ENCODE data around the gene MAP2. TPM values are rescaled to one million over a fixed set of nuclear protein-coding genes. Genes with fewer than 3 reads are reported as not detected.
"Not testable (repeated sequence)": the region's sequence is repeated elsewhere in the genome, so short reads cannot be mapped to it uniquely, and the experiment has no call there.

Gene MAP2
- total RNA-seq, 1 experiment from 2014 or later = 0.05 TPM

DNA sequence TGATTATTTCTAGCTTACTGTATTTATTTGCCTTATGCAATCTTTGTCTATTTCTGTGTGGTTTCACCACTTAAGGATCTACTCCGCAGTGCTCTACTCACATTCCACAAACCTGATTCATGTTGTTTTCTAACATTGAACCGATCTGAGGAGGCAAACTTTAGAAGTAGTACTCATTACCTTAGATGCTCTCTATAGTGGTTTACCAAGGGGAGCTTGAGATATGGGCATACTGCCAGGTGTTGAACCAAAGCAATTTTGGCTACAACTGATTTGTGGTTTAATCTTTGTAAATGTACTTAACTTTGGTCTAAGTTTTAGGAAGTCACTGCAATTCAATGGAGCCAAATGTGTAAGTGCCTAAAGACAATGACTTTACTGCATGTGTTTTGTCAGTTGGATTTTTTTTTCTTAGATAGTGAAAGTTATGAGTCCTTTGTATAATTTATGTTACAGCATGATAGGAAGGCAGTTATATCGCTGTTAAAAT lies 50.1 kb downstream of the MAP2 start:
- H3K9me3 ChIP-seq = no peaks in the 10 kb centered on the region
- H3K4me1 ChIP-seq = no peaks in the 10 kb centered on the region; the same call in 1 of the 2 replicates
- no peaks in the 10 kb centered on the region for H3K27me3 ChIP-seq (replicated peaks; ENCODE audit: control insufficient read depth, insufficient read depth, low read length)
- ChIA-PET POLR2A (no interaction called here), CTCF (no interaction called here)
- H3K27ac Mint-ChIP-seq (ENCODE audit: unreplicated experiment) = no peak overlapping the region
- no peak for DNase-seq
- H3K9me3 Mint-ChIP-seq (ENCODE audit: unreplicated experiment) = no peaks in the 10 kb centered on the region
- no peak overlapping the region for H3K4me3 Mint-ChIP-seq (ENCODE audit: unreplicated experiment)
- H3K4me3 ChIP-seq (ENCODE audit: low read depth, low read length) = no peak overlapping the region
- no peaks in the 10 kb centered on the region for H3K36me3 Mint-ChIP-seq (ENCODE audit: insufficient read depth, unreplicated experiment)
- BruUV-seq (replicated peaks) = no TSS peak
- no peaks in the 10 kb centered on the region for H3K36me3 ChIP-seq (ENCODE audit: control insufficient read depth, insufficient read depth, low read length)
- H3K27me3 Mint-ChIP-seq (ENCODE audit: insufficient read depth, unreplicated experiment) = no peaks in the 10 kb centered on the region
- TF ChIP-seq, protein P1, sequence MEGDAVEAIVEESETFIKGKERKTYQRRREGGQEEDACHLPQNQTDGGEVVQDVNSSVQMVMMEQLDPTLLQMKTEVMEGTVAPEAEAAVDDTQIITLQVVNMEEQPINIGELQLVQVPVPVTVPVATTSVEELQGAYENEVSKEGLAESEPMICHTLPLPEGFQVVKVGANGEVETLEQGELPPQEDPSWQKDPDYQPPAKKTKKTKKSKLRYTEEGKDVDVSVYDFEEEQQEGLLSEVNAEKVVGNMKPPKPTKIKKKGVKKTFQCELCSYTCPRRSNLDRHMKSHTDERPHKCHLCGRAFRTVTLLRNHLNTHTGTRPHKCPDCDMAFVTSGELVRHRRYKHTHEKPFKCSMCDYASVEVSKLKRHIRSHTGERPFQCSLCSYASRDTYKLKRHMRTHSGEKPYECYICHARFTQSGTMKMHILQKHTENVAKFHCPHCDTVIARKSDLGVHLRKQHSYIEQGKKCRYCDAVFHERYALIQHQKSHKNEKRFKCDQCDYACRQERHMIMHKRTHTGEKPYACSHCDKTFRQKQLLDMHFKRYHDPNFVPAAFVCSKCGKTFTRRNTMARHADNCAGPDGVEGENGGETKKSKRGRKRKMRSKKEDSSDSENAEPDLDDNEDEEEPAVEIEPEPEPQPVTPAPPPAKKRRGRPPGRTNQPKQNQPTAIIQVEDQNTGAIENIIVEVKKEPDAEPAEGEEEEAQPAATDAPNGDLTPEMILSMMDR (IDR thresholded peaks at IDR 0.05; ENCODE audit: insufficient read depth in 1 of 2, low read depth in 1 of 2, low read length in 1 of 2, severe bottlenecking in 1 of 2, unreplicated experiment in 1 of 2) = no peak
- intact Hi-C loops (cut with micrococcal nuclease; ENCODE audit: unreplicated experiment) = no loop called here
- peaks cover 4% of the 10 kb centered on the region for H3K4me1 Mint-ChIP-seq (ENCODE audit: low read depth, unreplicated experiment)

DNA sequence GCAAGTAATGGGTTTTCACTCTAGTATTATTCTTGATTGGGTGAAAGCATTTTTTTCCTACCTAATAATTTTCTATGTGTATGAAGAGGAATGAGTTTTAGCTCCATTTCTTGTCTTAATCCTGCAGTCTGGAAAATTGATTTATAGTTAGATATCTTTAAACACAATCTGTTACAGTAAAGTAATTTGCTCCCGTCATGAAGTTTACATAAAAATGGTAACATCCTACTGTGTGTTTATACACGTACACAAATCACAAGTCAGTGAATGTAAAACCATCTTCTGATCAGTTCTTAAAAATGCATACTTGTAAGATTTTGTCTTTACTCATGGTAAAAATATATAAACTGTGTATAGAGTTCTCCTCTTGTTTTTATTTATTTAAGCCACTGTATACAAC lies 51.1 kb downstream of the MAP2 start:
- CTCF ChIA-PET = no interaction called here
- TF ChIP-seq, protein P1 (IDR thresholded peaks at IDR 0.05; ENCODE audit: insufficient read depth in 1 of 2, low read depth in 1 of 2, low read length in 1 of 2, severe bottlenecking in 1 of 2, unreplicated experiment in 1 of 2) = no peak
- H3K4me3 Mint-ChIP-seq (ENCODE audit: unreplicated experiment) = no peak overlapping the region

DNA sequence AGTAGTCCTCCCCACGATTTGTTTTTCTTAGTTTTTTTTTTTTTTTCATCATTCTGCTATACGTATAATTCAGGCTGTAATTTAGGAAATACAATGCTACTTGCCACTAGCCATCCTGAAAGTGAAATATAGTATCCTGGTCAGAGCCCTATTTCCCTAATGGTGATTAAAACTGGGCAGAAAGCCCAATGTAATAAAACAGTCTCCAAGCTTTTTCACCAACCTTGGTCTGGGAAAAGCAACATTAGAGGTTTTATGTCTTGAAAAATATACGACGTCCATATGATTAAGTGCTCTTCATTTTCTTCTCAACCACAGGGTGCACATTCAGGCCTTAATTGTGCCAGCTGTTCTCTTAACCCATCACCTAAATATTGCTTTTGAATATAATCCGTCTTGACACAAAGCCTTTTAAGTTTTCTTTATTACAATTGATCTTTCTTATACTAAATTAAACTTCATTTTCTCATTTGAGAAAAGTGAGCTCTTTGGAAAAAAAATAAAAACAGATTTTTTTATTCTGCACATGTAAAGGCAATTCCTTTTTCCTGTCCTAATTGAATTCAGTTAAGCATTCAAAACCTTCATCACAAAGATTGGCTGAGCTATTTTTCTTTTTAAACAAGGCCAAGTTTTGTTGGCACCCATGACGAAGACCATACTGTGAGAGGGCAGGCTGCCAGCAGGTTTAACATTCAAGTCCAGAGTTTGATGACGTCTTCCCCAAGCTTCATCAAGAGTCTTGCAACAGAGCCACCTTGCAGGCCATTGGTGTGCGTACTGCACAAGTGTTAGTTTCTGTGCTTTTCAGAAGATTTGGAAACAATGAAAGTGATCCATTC lies 52.7 kb downstream of the MAP2 start:
- POLR2A ChIA-PET = no interaction called here
- H3K4me3 ChIP-seq (ENCODE audit: low read depth, low read length) = no peak overlapping the region

More for the DNA sequence above, 51.1 kb downstream of the MAP2 start:
- Mint-ChIP-seq H3K27ac (ENCODE audit: unreplicated experiment) (no peak overlapping the region), H3K27me3 (ENCODE audit: insufficient read depth, unreplicated experiment) (no peaks in the 10 kb centered on the region), H3K4me1 (ENCODE audit: low read depth, unreplicated experiment) (peaks cover 4% of the 10 kb centered on the region), H3K9me3 (ENCODE audit: unreplicated experiment) (no peaks in the 10 kb centered on the region), H3K36me3 (ENCODE audit: insufficient read depth, unreplicated experiment) (no peaks in the 10 kb centered on the region)
- no peak for DNase-seq
- Histone ChIP-seq H3K36me3 (ENCODE audit: control insufficient read depth, insufficient read depth, low read length) (no peaks in the 10 kb centered on the region), H3K27me3 (replicated peaks; ENCODE audit: control insufficient read depth, insufficient read depth, low read length) (no peaks in the 10 kb centered on the region), H3K9me3 (no peaks in the 10 kb centered on the region), H3K4me1 (no peaks in the 10 kb centered on the region; the same call in 1 of the 2 replicates), H3K4me3 (ENCODE audit: low read depth, low read length) (no peak overlapping the region)
- no TSS peak for BruUV-seq (replicated peaks)
- POLR2A ChIA-PET = no interaction called here
- intact Hi-C loops (cut with micrococcal nuclease; ENCODE audit: unreplicated experiment) = no loop called here

DNA sequence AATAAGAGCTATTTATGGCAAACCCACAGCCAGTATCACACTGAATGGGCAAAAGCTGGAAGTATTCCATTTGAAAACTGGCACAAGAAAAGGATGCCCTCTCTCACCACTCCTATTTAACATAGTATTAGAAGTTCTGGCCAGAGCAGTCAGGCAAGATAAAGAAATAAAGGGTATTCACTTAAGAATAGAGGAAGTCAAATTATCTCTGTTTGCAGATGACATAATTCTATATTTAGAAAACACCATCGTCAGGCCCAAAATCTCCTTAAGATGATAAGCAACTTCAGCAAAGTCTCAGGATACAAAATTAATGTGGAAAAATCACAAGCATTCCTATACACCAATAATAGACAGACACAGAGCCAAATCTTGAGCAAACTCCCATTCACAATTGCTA lies 68.4 kb downstream of the MAP2 start:
- BruUV-seq (replicated peaks); H3K27me3 Mint-ChIP-seq (ENCODE audit: insufficient read depth, unreplicated experiment); H3K36me3 ChIP-seq (ENCODE audit: control insufficient read depth, insufficient read depth, low read length); H3K36me3 Mint-ChIP-seq (ENCODE audit: insufficient read depth, unreplicated experiment); H3K9me3 ChIP-seq; H3K4me1 Mint-ChIP-seq (ENCODE audit: low read depth, unreplicated experiment); intact Hi-C loops (cut with micrococcal nuclease; ENCODE audit: unreplicated experiment); H3K27me3 ChIP-seq (replicated peaks; ENCODE audit: control insufficient read depth, insufficient read depth, low read length); H3K4me3 Mint-ChIP-seq (ENCODE audit: unreplicated experiment); H3K4me1 ChIP-seq; H3K27ac Mint-ChIP-seq (ENCODE audit: unreplicated experiment); POLR2A ChIA-PET; DNase-seq; H3K4me3 ChIP-seq (ENCODE audit: low read depth, low read length): not testable (repeated sequence)
- CTCF ChIA-PET = interaction anchor here (1.4 kb wide), 1 partner anchor 68 kb away, joined by 3 read pairs; the partner anchor contains the start of gene MAP2
- peaks cover 29% of the 10 kb centered on the region for H3K9me3 Mint-ChIP-seq (ENCODE audit: unreplicated experiment)

More for the DNA sequence above, 52.7 kb downstream of the MAP2 start:
- H3K27ac Mint-ChIP-seq (ENCODE audit: unreplicated experiment) = no peak overlapping the region
- H3K36me3 Mint-ChIP-seq (ENCODE audit: insufficient read depth, unreplicated experiment) = no peaks in the 10 kb centered on the region
- H3K9me3 ChIP-seq = no peaks in the 10 kb centered on the region
- no peak overlapping the region for H3K4me3 Mint-ChIP-seq (ENCODE audit: unreplicated experiment)
- BruUV-seq (replicated peaks) = no TSS peak
- CTCF ChIA-PET = no interaction called here
- TF ChIP-seq, protein P1 (IDR thresholded peaks at IDR 0.05; ENCODE audit: insufficient read depth in 1 of 2, low read depth in 1 of 2, low read length in 1 of 2, severe bottlenecking in 1 of 2, unreplicated experiment in 1 of 2) = no peak
- H3K27me3 ChIP-seq (replicated peaks; ENCODE audit: control insufficient read depth, insufficient read depth, low read length) = no peaks in the 10 kb centered on the region
- H3K4me1 Mint-ChIP-seq (ENCODE audit: low read depth, unreplicated experiment) = peaks cover 4% of the 10 kb centered on the region
- H3K4me1 ChIP-seq = no peaks in the 10 kb centered on the region; the same call in 1 of the 2 replicates
- intact Hi-C loops (cut with micrococcal nuclease; ENCODE audit: unreplicated experiment) = no loop called here
- H3K36me3 ChIP-seq (ENCODE audit: control insufficient read depth, insufficient read depth, low read length) = no peaks in the 10 kb centered on the region
- no peak for DNase-seq
- H3K9me3 Mint-ChIP-seq (ENCODE audit: unreplicated experiment) = no peaks in the 10 kb centered on the region
- H3K27me3 Mint-ChIP-seq (ENCODE audit: insufficient read depth, unreplicated experiment) = no peaks in the 10 kb centered on the region

DNA sequence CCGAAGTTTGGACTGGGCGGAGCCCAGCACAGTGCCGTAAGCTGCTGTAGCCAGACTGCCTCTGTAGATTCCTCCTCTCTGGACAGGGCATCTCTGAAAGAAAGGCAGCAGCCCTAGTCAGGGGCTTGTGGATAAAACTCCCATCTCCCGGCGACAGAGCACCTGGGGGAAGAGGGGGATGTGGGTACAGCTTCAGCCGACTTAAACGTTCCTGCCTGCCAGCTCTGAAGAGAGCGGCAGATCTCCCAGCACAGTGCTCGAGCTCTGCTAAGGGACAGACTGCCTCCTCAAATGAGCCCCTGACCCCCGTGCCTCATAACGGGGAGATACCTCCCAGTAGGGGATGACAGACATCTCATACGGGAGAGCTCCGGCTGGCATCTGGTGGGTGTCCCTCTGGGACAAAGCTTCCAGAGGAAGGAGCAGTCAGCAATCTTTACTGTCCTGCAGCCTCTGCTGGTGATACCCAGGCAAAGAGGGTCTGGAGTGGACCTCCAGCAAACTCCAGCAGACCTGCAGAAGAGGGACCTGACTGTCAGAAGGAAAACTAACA lies 71.3 kb downstream of the MAP2 start:
- not testable (repeated sequence) for H3K27ac Mint-ChIP-seq (ENCODE audit: unreplicated experiment)

More for the DNA sequence above, 71.3 kb downstream of the MAP2 start:
- H3K36me3 ChIP-seq (ENCODE audit: control insufficient read depth, insufficient read depth, low read length); H3K4me3 Mint-ChIP-seq (ENCODE audit: unreplicated experiment); intact Hi-C loops (cut with micrococcal nuclease; ENCODE audit: unreplicated experiment); H3K4me1 Mint-ChIP-seq (ENCODE audit: low read depth, unreplicated experiment); H3K27me3 Mint-ChIP-seq (ENCODE audit: insufficient read depth, unreplicated experiment); H3K9me3 ChIP-seq; H3K4me1 ChIP-seq; H3K4me3 ChIP-seq (ENCODE audit: low read depth, low read length); H3K36me3 Mint-ChIP-seq (ENCODE audit: insufficient read depth, unreplicated experiment); H3K27me3 ChIP-seq (replicated peaks; ENCODE audit: control insufficient read depth, insufficient read depth, low read length); DNase-seq; BruUV-seq (replicated peaks); POLR2A ChIA-PET; CTCF ChIA-PET: not testable (repeated sequence)
- peaks cover 28% of the 10 kb centered on the region for H3K9me3 Mint-ChIP-seq (ENCODE audit: unreplicated experiment)
